Kidney tubule cell (primary cell): ENCODE data around the gene NSUN3.
"Not testable (repeated sequence)": the region's sequence is repeated elsewhere in the genome, so short reads cannot be mapped to it uniquely, and the experiment has no call there.

Source experiments
- DNase-seq: peaks from one replicate; pipeline ENCODE4 v3.0.0-alpha.2; 2018; ENCODE audit warnings: low spot score

The NSUN3 gene

DNA sequence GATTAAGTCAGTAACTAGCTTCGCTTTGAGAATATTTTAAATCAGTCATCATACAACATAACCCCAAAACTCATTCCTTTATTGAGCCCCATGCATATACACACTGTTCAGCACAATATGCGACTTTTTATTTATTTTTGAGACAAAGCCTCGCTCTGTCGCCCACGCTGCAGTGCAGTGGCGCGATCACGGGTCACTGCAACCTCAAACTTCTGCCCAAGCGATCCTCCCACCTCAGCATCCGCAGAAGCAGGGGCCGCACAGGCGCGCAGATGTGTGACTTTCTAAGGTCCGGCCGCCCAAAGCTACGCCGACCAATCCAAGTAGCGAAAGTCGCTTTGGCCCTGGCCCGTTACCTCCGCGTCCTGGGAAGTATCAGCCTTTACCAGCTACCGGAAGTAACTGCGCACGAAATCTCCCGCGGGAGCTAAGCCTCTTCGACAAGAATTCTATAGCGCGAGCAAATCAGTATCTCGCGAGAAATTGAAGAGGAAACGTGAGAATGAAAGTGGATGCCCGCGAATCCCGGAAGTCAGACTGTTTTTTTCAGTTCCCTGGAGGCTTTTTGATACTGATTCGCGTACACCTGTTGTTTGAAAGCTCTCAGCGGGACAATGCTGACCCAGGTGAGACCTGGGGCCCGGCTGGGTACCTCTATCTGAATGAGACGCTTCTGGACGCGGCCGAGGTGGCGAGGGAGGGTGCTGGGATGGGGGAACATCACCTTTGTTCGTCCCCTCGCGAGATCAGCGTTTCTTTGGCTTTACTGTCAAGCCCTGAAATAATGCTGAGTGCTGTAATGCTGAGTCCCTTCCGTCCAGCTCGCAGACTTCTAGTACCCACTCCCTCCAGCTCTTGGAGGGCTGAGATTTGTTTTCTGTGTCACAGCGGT is at the start of gene NSUN3, which contains the start of gene DHFR2:
TSS of gene NSUN3 (plus strand) at position 549 of the 892 bp plus-strand sequence. CDS start at position 615, 66 bp downstream.
TSS of gene DHFR2 (minus strand) at position 404 of the 892 bp plus-strand sequence. CDS start 1,405 bp downstream, outside the sequence.
- DNase-seq: peak; percentile 98

DNA sequence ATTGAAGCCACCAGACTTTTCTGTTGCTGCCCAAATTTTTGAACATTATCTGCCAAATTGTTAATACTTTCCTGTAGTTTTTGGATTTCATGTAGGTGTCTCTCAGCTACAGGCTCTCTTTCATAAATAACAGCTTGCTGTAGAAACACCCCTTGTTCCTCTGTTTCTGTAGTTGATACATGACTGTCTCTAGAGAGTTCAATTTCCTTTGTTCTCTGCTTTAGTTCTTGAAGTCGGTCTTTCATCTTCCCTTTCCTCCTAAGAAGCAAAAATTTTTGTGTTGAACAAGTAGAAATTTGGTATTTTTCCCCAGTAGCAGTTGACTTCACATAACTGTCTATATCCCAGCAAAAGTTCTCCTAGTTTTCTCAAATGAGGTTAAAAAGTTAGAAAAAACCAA is 47.8 kb upstream of the NSUN3 start:
- DNase-seq: no peak

DNA sequence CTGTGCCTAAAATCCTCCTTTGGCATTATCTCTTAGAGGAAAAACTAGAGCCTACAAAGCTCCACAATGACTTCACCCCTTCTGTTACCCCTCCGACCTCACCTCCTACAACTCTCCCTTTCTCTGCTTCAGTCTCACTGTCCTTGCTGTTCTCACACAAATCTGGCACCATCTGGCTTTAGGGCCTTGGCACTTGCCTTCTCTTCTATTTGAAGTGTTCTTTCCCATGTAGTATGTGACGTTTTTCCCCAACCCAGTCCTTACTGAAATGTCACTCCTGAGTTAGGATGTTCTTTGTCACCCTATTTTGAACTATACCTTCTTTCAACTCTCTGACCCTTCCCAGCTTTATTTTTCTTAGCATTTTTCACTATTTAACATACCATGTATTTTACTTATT is 43.2 kb upstream of the NSUN3 start:
- DNase-seq: no peak

- no peak for DNase-seq
These were observed 42.6 kb upstream of the NSUN3 start for GRCh38 chr3:94020293-94020692.

GRCh38 chr3:94024385-94024784 is 38.5 kb upstream of the NSUN3 start:
- DNase-seq: no peak

DNA sequence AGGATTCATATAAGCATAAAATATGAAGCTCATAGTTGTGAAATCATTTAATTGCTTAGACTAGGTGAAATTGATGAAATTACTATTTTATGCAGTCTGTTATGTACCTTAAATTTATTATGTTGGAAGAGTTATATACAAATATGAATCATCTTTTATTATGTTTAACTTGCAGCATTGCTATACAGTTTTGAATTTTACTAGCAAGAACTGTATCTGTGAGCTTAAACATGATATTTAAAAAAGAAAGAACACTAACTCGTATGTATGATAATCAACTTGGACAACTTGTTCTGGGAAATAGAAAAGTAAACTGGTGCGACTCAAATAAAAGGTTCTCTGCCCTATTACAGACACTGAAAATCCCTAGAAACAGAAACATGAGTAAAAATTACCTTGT is 36.2 kb upstream of the NSUN3 start:
- DNase-seq: no peak

- DNase-seq: peak; percentile 13
These were observed 34.6 kb upstream of the NSUN3 start, which contains the start of gene STX19 for GRCh38 chr3:94028093-94028837. Gene STX19, minus strand, starts transcription at chr3:94028597. Its CDS starts 13,328 bp downstream, at chr3:94015269.

DNA sequence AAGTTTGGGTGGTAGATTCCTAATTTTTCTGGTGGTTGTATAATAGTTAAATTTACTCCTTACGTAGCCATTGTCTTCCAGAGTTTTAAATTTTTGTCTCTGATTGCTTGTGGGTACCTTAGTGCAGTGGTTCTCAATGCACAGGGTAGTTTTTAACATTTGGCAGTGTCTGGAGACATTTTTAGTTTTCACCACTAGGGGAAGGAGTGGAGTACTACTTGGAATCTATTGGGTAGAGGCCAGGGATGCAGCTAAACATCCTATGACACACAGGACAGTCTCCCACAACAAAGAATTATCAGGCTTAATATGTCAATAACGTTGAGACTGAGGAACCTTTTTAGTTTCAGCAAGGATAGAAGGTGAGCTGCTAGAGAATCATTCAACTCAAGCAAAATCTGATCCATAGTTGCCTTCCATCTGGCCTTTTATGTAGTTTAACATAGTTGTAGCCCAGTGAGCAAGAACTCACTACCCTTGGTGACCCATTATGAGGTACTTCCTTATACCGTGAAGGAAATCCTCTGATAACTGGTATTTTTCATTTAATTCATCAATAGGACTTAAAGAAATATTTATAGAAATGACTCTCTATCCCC is 25.9 kb upstream of the NSUN3 start:
- peak; percentile 44 for DNase-seq

- no peak for DNase-seq
These were observed 19.6 kb upstream of the NSUN3 start for GRCh38 chr3:94043285-94043684.

GRCh38 chr3:94044100-94044936 is 18.5 kb upstream of the NSUN3 start:
- DNase-seq: not testable (repeated sequence)

- DNase-seq: no peak
These were observed 16.3 kb upstream of the NSUN3 start for GRCh38 chr3:94046533-94046932.

DNA sequence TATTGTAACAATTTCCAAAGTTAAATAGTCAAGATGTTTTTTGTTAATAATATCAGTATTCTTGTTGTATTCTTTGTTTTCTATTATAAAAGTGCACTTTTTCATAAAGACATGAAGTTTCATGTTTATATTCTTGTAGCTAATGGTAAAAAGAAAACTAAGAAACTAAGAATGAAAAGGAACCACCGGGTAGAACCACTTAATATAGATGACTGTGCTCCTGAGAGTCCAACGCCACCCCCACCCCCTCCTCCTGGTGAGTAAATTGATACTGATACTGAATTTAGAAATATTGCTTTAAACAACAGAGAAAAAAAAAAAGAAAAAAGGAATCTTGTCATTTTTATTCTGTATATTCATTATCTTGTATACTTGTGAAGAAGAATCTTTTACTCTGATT is 13.6 kb upstream of the NSUN3 start:
- no peak for DNase-seq

- DNase-seq: no peak
These were observed 12.3 kb upstream of the NSUN3 start for GRCh38 chr3:94050546-94050945.

- DNase-seq: no peak
These were observed 1.6 kb upstream of the NSUN3 start for GRCh38 chr3:94061297-94061696.

DNA sequence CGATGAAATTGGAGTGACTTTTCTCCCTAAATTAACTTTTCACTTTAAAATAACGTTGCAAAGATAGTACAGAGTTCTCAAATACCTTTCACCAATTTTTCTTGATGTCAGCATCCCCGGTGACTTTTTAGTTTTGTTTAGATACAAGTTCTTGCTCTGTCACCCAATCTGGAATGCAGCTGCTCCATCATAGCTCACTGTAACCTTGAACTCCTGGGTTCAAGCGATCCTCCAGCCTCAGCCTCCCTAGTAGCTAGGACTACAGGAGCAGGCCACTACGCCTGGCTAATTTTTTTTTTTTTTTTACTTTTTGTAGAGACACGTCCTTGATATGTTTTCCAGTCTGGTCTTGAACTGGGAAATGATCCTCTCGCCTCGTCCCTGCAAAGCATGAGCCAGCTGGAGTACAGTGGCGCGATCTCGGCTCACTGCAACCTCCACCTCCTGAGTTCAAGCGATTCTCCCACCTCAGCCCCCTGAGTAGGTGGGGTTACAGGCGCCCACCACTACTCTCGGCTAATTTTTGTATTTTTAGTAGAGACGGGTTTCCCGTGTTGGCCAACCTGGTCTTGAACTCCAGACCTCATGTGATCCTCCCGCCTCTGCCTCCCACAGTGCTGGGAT is 747 bp downstream of the NSUN3 start:
- DNase-seq: no peak

GRCh38 chr3:94064243-94064860 is 1.5 kb downstream of the NSUN3 start:
- DNase-seq: no peak

DNA sequence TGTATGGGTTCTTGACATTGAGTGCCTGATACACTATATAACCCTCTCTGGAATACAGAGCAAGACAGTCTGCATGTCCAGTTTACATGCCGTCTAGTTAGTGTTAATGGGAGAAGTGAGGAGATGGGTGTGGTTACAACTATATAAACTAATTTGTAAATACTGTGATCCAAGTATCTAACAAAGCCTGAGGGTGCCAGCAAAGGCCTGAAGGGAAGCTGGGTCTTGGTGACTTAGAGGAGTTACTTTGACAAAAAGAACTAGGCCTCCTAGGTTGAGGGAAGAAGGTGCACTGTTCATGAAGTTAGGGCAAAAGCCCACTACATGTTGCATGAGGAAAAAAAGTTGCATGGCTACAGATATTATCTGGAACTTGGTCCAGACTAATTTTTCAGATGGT is 2.3 kb downstream of the NSUN3 start:
- no peak for DNase-seq

DNA sequence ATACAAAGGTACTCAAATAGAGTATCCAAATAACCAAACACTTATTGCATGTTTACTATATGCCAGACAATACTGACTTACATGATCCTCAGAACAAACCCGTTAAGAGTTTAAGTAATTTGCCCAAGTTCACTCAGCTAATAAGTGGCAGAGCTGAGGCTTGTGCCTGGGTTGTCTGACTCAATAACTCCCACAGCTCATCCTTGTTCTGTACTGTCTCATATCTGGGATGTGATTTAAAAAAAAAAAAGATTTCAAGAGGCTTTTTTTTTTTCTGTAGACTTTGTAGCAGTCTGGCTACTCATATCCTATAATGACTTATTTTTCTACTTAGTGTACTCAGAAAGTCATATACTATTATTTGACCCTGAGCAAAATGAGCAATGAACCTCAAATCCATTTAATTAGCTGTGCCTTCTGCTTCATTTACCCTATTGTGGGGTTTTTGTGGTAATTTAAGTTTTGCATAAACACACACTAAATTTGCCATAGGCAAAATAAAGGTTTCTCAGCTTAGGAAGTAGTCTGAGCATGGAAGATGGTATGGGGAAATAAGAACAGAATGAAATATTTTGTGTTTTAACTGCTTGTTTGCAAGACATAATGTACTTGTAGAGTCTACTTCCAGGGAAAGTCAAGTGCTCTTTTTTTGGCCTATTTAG is 3.1 kb downstream of the NSUN3 start:
- no peak for DNase-seq

DNA sequence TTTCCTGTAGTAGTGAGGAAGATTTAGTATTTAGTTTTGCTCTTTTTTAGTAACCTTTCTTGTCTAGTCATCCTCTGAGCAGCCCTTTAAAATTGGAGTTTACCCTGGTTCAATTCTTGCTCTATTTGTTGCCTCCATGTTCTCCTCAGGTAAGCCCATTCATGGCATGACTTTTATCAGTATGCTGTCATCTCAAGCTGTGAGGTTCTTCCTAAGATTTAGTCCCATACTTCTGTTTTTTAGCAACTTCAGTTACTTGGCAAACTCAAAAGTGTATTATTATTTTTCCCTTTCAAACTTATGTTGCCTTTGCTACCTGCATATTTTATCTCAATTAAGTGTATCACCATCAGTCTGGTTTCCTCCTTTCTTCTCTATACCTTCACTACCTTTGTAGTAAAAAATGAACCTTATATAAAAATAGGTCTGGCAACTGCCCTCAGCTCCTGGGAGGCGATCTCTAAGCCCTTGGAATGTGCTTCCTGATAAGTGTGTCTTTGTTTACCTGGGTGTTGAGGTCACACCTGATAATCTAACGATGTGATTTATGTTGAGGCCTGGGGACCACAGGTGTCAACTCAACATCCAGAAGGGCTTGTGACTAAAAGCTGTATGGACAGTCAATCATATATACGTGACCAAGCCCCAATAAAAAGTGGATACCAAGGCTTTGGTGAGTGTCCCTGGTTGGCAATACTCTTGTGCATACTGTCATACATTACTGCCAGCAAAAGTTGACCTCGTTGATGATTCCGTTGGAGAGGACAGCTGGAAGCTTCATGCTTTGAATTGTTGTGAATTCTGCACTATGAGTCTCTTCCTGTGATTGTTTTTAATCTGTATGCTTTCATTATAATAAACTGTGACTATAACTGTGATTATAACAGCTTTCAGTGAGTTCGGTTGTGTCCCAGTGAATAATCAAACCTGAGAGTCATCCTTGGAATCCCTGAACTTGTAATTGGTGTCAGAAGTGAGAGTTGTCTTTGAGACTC is 3.9 kb downstream of the NSUN3 start:
- DNase-seq: no peak
